ENCODE results near the gene UQCRHL.
A peak's percentile ranks its signal among the peaks of the same experiment; 100 is the strongest.
"Not testable (repeated sequence)": the region's sequence is repeated elsewhere in the genome, so short reads cannot be mapped to it uniquely, and the experiment has no call there.

UQCRHL gene

DNA sequence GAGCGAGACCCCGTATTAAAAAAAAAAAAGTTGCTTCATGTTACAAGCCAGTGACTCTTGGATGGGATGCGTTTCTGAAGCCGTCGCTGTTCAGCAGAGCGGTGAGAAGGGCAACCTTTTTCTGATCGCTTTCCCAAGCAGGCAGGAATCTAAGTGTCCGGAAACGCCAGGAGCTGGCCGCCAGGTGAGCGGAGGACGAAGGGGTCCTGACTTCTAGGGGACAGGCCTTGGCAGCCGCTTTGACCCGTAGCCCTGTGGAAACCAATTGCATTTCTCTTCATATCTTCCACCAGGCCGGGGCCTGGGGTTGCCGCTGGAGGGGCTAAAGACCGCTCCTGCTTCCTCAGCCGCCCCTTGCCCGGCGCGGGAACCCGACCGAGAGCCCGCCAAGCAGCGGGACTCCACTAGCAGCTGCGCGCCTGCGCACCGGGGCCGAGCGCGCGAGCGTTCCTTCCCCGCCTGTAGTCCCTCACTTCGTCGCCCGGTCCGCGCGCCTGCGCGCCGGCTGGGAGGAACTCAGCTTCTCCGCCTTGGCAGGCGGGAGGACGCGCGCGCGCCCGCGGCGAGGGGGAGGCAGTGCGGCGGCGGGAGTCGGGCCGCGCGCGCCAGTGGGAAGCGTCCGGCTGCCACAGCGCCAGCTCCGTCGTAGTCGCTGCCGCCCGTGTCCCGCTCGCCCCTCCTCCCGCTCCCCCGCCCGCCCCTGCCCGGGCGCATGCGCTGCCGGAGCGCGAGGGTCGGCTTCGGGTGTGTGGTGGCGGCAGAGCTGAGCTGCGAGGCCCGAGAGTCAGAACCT is 39.8 kb upstream of the UQCRHL start, which contains the start of gene SPEN (continued):
- TF ChIP-seq SP3 (tag by site-specific recombination; IDR thresholded peaks at IDR 0.05) (peak; percentile 29; the same call in 1 of the 2 replicates), ZNF501 (tag by site-specific recombination; IDR thresholded peaks at IDR 0.05) (peak; percentile 69), GLI4 (tag by site-specific recombination; IDR thresholded peaks at IDR 0.05) (peak; percentile 10; the same call in 1 of the 2 replicates), ZBTB21 (tag by site-specific recombination; IDR thresholded peaks at IDR 0.05) (0 out of 2 replicates have a peak, but pooled peaks have one; percentile 13), SP2 (tag by site-specific recombination; IDR thresholded peaks at IDR 0.05) (peak; percentile 58), OSR2 (tag by site-specific recombination; IDR thresholded peaks at IDR 0.05) (no peak), ZNF274 (IDR thresholded peaks at IDR 0.05; ENCODE audit: low read length) (no peak), ZNF274 (tag by site-specific recombination; IDR thresholded peaks at IDR 0.05; ENCODE audit: borderline replicate concordance) (no peak), ZNF391 (tag by site-specific recombination; IDR thresholded peaks at IDR 0.05; ENCODE audit: borderline replicate concordance, low read depth) (0 out of 2 replicates have a peak, but pooled peaks have one; percentile 13), ZNF16 (tag by site-specific recombination; IDR thresholded peaks at IDR 0.05; ENCODE audit: low read depth) (no peak)
- TF ChIP-seq, protein P1, sequence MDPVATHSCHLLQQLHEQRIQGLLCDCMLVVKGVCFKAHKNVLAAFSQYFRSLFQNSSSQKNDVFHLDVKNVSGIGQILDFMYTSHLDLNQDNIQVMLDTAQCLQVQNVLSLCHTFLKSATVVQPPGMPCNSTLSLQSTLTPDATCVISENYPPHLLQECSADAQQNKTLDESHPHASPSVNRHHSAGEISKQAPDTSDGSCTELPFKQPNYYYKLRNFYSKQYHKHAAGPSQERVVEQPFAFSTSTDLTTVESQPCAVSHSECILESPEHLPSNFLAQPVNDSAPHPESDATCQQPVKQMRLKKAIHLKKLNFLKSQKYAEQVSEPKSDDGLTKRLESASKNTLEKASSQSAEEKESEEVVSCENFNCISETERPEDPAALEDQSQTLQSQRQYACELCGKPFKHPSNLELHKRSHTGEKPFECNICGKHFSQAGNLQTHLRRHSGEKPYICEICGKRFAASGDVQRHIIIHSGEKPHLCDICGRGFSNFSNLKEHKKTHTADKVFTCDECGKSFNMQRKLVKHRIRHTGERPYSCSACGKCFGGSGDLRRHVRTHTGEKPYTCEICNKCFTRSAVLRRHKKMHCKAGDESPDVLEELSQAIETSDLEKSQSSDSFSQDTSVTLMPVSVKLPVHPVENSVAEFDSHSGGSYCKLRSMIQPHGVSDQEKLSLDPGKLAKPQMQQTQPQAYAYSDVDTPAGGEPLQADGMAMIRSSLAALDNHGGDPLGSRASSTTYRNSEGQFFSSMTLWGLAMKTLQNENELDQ (tag by site-specific recombination; IDR thresholded peaks at IDR 0.05; ENCODE audit: low read depth) = no peak
- TF ChIP-seq, protein P2, sequence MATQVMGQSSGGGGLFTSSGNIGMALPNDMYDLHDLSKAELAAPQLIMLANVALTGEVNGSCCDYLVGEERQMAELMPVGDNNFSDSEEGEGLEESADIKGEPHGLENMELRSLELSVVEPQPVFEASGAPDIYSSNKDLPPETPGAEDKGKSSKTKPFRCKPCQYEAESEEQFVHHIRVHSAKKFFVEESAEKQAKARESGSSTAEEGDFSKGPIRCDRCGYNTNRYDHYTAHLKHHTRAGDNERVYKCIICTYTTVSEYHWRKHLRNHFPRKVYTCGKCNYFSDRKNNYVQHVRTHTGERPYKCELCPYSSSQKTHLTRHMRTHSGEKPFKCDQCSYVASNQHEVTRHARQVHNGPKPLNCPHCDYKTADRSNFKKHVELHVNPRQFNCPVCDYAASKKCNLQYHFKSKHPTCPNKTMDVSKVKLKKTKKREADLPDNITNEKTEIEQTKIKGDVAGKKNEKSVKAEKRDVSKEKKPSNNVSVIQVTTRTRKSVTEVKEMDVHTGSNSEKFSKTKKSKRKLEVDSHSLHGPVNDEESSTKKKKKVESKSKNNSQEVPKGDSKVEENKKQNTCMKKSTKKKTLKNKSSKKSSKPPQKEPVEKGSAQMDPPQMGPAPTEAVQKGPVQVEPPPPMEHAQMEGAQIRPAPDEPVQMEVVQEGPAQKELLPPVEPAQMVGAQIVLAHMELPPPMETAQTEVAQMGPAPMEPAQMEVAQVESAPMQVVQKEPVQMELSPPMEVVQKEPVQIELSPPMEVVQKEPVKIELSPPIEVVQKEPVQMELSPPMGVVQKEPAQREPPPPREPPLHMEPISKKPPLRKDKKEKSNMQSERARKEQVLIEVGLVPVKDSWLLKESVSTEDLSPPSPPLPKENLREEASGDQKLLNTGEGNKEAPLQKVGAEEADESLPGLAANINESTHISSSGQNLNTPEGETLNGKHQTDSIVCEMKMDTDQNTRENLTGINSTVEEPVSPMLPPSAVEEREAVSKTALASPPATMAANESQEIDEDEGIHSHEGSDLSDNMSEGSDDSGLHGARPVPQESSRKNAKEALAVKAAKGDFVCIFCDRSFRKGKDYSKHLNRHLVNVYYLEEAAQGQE (tag by site-specific recombination; IDR thresholded peaks at IDR 0.05) = peak; percentile 45; the same call in 1 of the 2 replicates
- TF ChIP-seq, protein P3, sequence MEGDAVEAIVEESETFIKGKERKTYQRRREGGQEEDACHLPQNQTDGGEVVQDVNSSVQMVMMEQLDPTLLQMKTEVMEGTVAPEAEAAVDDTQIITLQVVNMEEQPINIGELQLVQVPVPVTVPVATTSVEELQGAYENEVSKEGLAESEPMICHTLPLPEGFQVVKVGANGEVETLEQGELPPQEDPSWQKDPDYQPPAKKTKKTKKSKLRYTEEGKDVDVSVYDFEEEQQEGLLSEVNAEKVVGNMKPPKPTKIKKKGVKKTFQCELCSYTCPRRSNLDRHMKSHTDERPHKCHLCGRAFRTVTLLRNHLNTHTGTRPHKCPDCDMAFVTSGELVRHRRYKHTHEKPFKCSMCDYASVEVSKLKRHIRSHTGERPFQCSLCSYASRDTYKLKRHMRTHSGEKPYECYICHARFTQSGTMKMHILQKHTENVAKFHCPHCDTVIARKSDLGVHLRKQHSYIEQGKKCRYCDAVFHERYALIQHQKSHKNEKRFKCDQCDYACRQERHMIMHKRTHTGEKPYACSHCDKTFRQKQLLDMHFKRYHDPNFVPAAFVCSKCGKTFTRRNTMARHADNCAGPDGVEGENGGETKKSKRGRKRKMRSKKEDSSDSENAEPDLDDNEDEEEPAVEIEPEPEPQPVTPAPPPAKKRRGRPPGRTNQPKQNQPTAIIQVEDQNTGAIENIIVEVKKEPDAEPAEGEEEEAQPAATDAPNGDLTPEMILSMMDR (tag by site-specific recombination; IDR thresholded peaks at IDR 0.05) = peak; percentile 45; the same call in 1 of the 2 replicates

DNA sequence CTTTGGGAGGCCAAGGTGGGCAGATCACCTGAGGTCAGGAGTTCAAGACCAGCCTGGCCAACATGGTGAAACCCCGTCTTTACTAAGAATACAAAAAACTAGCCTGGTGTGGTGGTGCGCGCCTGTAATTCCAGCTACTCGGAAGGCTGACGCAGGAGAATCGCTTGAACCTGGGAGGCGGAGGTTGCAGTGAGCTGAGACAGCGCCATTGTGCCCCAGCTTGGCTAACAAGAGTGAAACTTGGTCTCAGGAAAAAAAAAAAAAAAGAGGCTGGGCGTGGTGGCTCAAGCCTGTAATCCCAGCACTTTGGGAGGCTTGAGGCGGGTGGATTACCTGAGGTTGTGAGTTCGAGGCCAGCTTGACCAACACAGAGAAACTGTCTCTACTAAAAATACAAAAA is 38.6 kb upstream of the UQCRHL start:
- peak; percentile 54 for TF ChIP-seq KLF1 (tag by site-specific recombination; IDR thresholded peaks at IDR 0.05)
- TF ChIP-seq KLF7 (tag by site-specific recombination; IDR thresholded peaks at IDR 0.05; ENCODE audit: borderline replicate concordance) = peak; percentile 43; the same call in 1 of the 2 replicates
- 0 out of 2 replicates have a peak, but pooled peaks have one; percentile 26 for TF ChIP-seq REPIN1 (tag by site-specific recombination; IDR thresholded peaks at IDR 0.05; ENCODE audit: low read depth)
- 0 out of 2 replicates have a peak, but pooled peaks have one; percentile 9 for TF ChIP-seq SP7 (tag by site-specific recombination; IDR thresholded peaks at IDR 0.05)
- TF ChIP-seq WT1 (tag by site-specific recombination; IDR thresholded peaks at IDR 0.05) = peak; percentile 26; the same call in 1 of the 2 replicates
- TF ChIP-seq ZNF423 (tag by site-specific recombination; IDR thresholded peaks at IDR 0.05) = 0 out of 2 replicates have a peak, but pooled peaks have one; percentile 7
- 0 out of 2 replicates have a peak, but pooled peaks have one; percentile 19 for TF ChIP-seq ZNF2 (tag by site-specific recombination; IDR thresholded peaks at IDR 0.05)
- ChIA-PET POLR2A (interaction anchor here (0.6 to 4.8 kb wide), 3 partner anchors 13 to 50 kb away, joined by 3 to 106 read pairs (median 3); no protein-coding TSS in a partner anchor), CTCF (interaction anchor here (0.9 kb wide), 1 partner anchor 54 kb away, joined by 4 read pairs; no protein-coding TSS in a partner anchor)
- Histone ChIP-seq H3K4me3 (ENCODE audit: low read depth, low read length) (peak overlapping the region; percentile 15), H3K36me3 (ENCODE audit: control insufficient read depth in 2 of 2, insufficient read depth in 1 of 2, low read length in 2 of 2) (peaks cover 0 to 12% of the 10 kb centered on the region in 2 experiments; a peak in 2 of 3 replicates)
- H3K9me3 ChIP-seq (ENCODE audit: control insufficient read depth, insufficient read depth, low read depth, low read length); H3K4me1 ChIP-seq (ENCODE audit: control insufficient read depth, insufficient read depth, low read length); H3K27ac ChIP-seq (ENCODE audit: extremely low read depth, low read depth, low read length): not testable (repeated sequence)

Measured in HEK293 (cell line).